ENCODE results near the gene NXPH1.

- no peak for TF ChIP-seq POLR2AphosphoS5 (IDR thresholded peaks at IDR 0.05)
- TF ChIP-seq POLR2A (IDR thresholded peaks at IDR 0.05): no peak
- TF ChIP-seq, protein P1, sequence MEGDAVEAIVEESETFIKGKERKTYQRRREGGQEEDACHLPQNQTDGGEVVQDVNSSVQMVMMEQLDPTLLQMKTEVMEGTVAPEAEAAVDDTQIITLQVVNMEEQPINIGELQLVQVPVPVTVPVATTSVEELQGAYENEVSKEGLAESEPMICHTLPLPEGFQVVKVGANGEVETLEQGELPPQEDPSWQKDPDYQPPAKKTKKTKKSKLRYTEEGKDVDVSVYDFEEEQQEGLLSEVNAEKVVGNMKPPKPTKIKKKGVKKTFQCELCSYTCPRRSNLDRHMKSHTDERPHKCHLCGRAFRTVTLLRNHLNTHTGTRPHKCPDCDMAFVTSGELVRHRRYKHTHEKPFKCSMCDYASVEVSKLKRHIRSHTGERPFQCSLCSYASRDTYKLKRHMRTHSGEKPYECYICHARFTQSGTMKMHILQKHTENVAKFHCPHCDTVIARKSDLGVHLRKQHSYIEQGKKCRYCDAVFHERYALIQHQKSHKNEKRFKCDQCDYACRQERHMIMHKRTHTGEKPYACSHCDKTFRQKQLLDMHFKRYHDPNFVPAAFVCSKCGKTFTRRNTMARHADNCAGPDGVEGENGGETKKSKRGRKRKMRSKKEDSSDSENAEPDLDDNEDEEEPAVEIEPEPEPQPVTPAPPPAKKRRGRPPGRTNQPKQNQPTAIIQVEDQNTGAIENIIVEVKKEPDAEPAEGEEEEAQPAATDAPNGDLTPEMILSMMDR (IDR thresholded peaks at IDR 0.05): no peak
Observed at GRCh38 chr7:8499128-8499527, 65.7 kb downstream of the NXPH1 start.
